ENCODE measurements around the gene TEK.

DNA sequence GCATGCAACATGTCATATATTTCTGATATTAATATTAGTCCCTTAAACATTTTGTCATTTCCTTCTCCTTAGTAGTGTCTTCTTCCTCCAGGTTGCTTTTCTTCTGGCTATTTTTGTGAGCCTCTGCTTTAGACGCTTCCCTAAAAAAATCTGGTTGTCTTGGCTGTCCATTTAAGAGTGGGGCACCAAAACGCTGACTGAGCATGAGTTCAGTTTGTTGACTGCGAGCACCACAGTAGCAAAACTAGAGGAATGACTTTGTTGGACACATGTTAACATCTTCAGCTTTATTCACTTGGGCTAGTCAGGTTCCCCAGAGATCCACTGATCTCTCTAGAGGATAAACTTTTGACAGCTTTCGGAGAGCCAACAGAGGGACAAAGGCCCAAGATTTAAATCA lies 19.3 kb upstream of the TEK start:
- TF ChIP-seq, protein P1, sequence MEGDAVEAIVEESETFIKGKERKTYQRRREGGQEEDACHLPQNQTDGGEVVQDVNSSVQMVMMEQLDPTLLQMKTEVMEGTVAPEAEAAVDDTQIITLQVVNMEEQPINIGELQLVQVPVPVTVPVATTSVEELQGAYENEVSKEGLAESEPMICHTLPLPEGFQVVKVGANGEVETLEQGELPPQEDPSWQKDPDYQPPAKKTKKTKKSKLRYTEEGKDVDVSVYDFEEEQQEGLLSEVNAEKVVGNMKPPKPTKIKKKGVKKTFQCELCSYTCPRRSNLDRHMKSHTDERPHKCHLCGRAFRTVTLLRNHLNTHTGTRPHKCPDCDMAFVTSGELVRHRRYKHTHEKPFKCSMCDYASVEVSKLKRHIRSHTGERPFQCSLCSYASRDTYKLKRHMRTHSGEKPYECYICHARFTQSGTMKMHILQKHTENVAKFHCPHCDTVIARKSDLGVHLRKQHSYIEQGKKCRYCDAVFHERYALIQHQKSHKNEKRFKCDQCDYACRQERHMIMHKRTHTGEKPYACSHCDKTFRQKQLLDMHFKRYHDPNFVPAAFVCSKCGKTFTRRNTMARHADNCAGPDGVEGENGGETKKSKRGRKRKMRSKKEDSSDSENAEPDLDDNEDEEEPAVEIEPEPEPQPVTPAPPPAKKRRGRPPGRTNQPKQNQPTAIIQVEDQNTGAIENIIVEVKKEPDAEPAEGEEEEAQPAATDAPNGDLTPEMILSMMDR (IDR thresholded peaks at IDR 0.05) = no peak
- no peak for TF ChIP-seq POLR2A (IDR thresholded peaks at IDR 0.05)
- no peak for TF ChIP-seq EP300 (IDR thresholded peaks at IDR 0.05)
